GM12878 (cell line): ENCODE data around the gene ATIC. TPM values are rescaled to one million over a fixed set of nuclear protein-coding genes. Genes with fewer than 3 reads are reported as not detected.

Experiments
- BCL11A ChIP-seq: IDR thresholded peaks from 2 replicates; pipeline ENCODE4 v1.6.1; 2011; ENCODE audit warnings: low read depth, low read length
- BHLHE40 ChIP-seq, 2 experiments: fragments of 450-650 bp in 1 of 2; IDR thresholded peaks; 2 replicates each; pipeline ENCODE4 v1.6.1; 2011 to 2017; ENCODE audit warnings: low read depth in 2 of 2, borderline replicate concordance in 1 of 2, improper control_type of control experiment in 1 of 2, low read length in 1 of 2, mild to moderate bottlenecking in 1 of 2
- CBFB ChIP-seq: IDR thresholded peaks from 2 replicates; pipeline ENCODE4 v1.6.1; 2016; ENCODE audit warnings: antibody characterized with exemption, low read depth
- CBX3 ChIP-seq: fragments of 200-600 bp; sonication (generic); IDR thresholded peaks from 2 replicates; pipeline ENCODE4 v1.6.1; 2016; ENCODE audit warnings: low read depth, borderline replicate concordance
- CTCF ChIP-seq, 3 experiments: IDR thresholded peaks in 2 of 3; conservative IDR thresholded peaks in 1 of 3; 2 replicates each; pipeline ENCODE4 v1.5.1; 2011; ENCODE audit warnings: low read depth in 3 of 3, low read length in 3 of 3, mild to moderate bottlenecking in 3 of 3, control low read depth in 2 of 3, moderate library complexity in 2 of 3, inconsistent platforms in 1 of 3, mixed read lengths in 1 of 3; ENCODE audit not compliant: control insufficient read depth in 2 of 3, insufficient read depth in 1 of 3; ENCODE audit errors: extremely low read depth in 1 of 3
- ESRRA ChIP-seq: IDR thresholded peaks from 2 replicates; pipeline ENCODE4 v1.6.1; 2012; ENCODE audit warnings: mild to moderate bottlenecking, low read length, improper control_type of control experiment
- KAT2A ChIP-seq: conservative IDR thresholded peaks from 2 replicates; pipeline ENCODE4 v1.6.1; 2011; ENCODE audit warnings: low read depth, low read length; ENCODE audit not compliant: control insufficient read depth
- MAX ChIP-seq: IDR thresholded peaks from 2 replicates; pipeline ENCODE4 v1.6.1; 2012; ENCODE audit warnings: low read depth, low read length, improper control_type of control experiment
- MLLT1 ChIP-seq: fragments of 450-650 bp; IDR thresholded peaks from 2 replicates; pipeline ENCODE4 v1.6.1; 2016; ENCODE audit warnings: mild to moderate bottlenecking
- NFYB ChIP-seq: IDR thresholded peaks from 2 replicates; pipeline ENCODE4 v1.6.1; 2011; ENCODE audit warnings: low read depth, mild to moderate bottlenecking, low read length, improper control_type of control experiment, moderate library complexity; ENCODE audit not compliant: insufficient read depth
- SMC3 ChIP-seq: IDR thresholded peaks from 2 replicates; pipeline ENCODE4 v1.6.1; 2011; ENCODE audit warnings: low read length, improper control_type of control experiment, borderline replicate concordance
- TCF3 ChIP-seq: IDR thresholded peaks from 2 replicates; pipeline ENCODE4 v1.6.1; 2012; ENCODE audit warnings: low read depth, mild to moderate bottlenecking, low read length, borderline replicate concordance; ENCODE audit not compliant: insufficient read depth
- ZBTB11 ChIP-seq: fragments of 450-650 bp; formaldehyde crosslinking; IDR thresholded peaks from 2 replicates; pipeline ENCODE4 v1.5.0; 2022; ENCODE audit warnings: mild to moderate bottlenecking, missing genetic modification characterization
- polyA plus RNA-seq, 11 experiments: library from polyadenylated mRNA; depleted of rRNA in 4 of 11; unstranded in 6 of 11; stranded (reverse) in 5 of 11; fragments of >200 nt; fragmentation: Nextera tagmentation in 4 of 11; fragmentation: Illumina TruSeq in 1 of 11; extraction: Ambion mirVana in 4 of 11; extraction: Trizol in 1 of 11; gene quantifications; 1 replicate in 1 of 11; 2 replicates in 10 of 11; pipeline versions ENCODE4 v1.2.1 to v1.2.3, GENCODE V29; 2011 to 2016; ENCODE audit warnings: inconsistent platforms in 2 of 11, missing spikeins in 2 of 11, low read depth in 1 of 11
- total RNA-seq, 4 experiments: library from RNA; depleted of rRNA in 3 of 4; stranded (reverse); fragments of >200 nt in 3 of 4; fragmentation: Illumina TruSeq in 1 of 4; extraction: Trizol in 1 of 4; gene quantifications; 2 replicates each; pipeline versions ENCODE4 v1.2.1 to v1.2.3, GENCODE V29; 2013 to 2021

Gene ATIC
- total and polyA plus RNA-seq, 10 of the 15 experiments (the other 5 are each of a cell fraction or from before 2014, with no cell fraction given) = 45.1 to 518 (median 306) TPM

GRCh38 chr2:215269397-215270117 lies 42.3 kb upstream of the ATIC start (continued):
- peak; percentile 84; the same call in 1 of the 2 replicates for TF ChIP-seq SMC3
- TF ChIP-seq CBX3 = no peak
- peak; percentile 14 to 40; a peak in 1 of 4 replicates for TF ChIP-seq BHLHE40 (IDR thresholded peaks at IDR 0.05; ENCODE audit: borderline replicate concordance in 1 of 2, low read depth in 2 of 2, low read length in 1 of 2)
- no peak for TF ChIP-seq MLLT1
- no peak for TF ChIP-seq MAX
- no peak for TF ChIP-seq ZBTB11 (CRISPR knock-in tag)
- TF ChIP-seq CTCF (IDR thresholded peaks at IDR 0.05 in 2 of 3, conservative IDR thresholded peaks at IDR 0.05 in 1 of 3; ENCODE audit: control insufficient read depth in 2 of 3, extremely low read depth in 1 of 3, insufficient read depth in 1 of 3, low read depth in 3 of 3, low read length in 3 of 3) = peak; percentile 69 to 73 (median 69)
- TF ChIP-seq TCF3 = no peak
- TF ChIP-seq CBFB = no peak
- no peak for TF ChIP-seq ESRRA
- TF ChIP-seq BCL11A = no peak
- no peak for TF ChIP-seq NFYB
- no peak for TF ChIP-seq KAT2A
- TF ChIP-seq, all 136 proteins: peak for 7
